22Rv1 (cell line): ENCODE data around the gene ABCG2.

Experiments
- CTCF ChIP-seq: fragments of 450-650 bp; IDR thresholded peaks from 2 replicates; pipeline ENCODE4 v1.5.1; 2017; ENCODE audit warnings: mild to moderate bottlenecking
- ZFX ChIP-seq: fragments of 450-650 bp; IDR thresholded peaks from 2 replicates; pipeline ENCODE4 v1.6.1; 2017; ENCODE audit warnings: antibody characterized with exemption, borderline replicate concordance

DNA sequence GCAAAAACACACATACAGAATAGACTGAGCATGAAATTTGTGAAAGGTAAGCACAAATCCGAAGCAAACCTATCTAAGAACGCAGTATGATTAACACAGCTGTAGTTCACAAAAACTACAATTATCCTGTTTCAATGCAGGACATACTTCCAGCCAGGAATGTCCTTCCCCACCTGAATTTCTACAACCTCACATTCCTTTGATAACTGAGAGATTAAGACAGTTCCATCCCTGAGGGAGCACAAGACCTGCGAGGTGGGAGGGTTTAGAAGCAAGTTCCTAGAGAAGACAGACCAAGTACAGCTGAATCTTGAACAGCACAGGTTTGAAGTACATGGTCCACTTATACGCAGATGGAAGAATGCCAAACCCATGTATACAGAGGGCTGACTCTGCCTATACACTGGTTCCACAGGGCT, 10.6 kb downstream of the ABCG2 start:
- no peak for TF ChIP-seq CTCF
- TF ChIP-seq ZFX: no peak
